Epidermal melanocyte (primary cell): Measurements from ENCODE around the gene FBN1.

ENCODE experiments used
- DNase-seq: peaks from one replicate; pipeline ENCODE4 v3.0.0; 2011; ENCODE audit warnings: low spot score; ENCODE audit not compliant: insufficient read length

FBN1 gene

GRCh38 chr15:48623456-48623855 lies 22.1 kb downstream of the FBN1 start:
- DNase-seq: no peak

GRCh38 chr15:48622237-48622636 lies 23.3 kb downstream of the FBN1 start:
- DNase-seq: no peak

- DNase-seq: no peak
Measured at GRCh38 chr15:48619446-48619845, 26.1 kb downstream of the FBN1 start.

- no peak for DNase-seq
Measured at GRCh38 chr15:48617619-48618018, 27.9 kb downstream of the FBN1 start.

- no peak for DNase-seq
Measured at GRCh38 chr15:48616216-48616615, 29.3 kb downstream of the FBN1 start.

GRCh38 chr15:48614051-48614450 lies 31.5 kb downstream of the FBN1 start:
- no peak for DNase-seq

GRCh38 chr15:48609486-48609885 lies 36.0 kb downstream of the FBN1 start:
- no peak for DNase-seq

- DNase-seq: no peak
Measured at GRCh38 chr15:48607846-48608245, 37.7 kb downstream of the FBN1 start.

- DNase-seq: no peak
Measured at GRCh38 chr15:48604567-48604966, 40.9 kb downstream of the FBN1 start.

GRCh38 chr15:48603922-48604321 lies 41.6 kb downstream of the FBN1 start:
- DNase-seq: no peak

GRCh38 chr15:48603123-48603500 lies 42.4 kb downstream of the FBN1 start:
- no peak for DNase-seq

- DNase-seq: peak; percentile 25
Measured at GRCh38 chr15:48602358-48603122, 43.0 kb downstream of the FBN1 start.

GRCh38 chr15:48601095-48601494 lies 44.4 kb downstream of the FBN1 start:
- DNase-seq: no peak

- DNase-seq: peak; percentile 20
Measured at GRCh38 chr15:48596841-48597240, 48.7 kb downstream of the FBN1 start.

- no peak for DNase-seq
Measured at GRCh38 chr15:48596415-48596814, 49.1 kb downstream of the FBN1 start.

- no peak for DNase-seq
Measured at GRCh38 chr15:48595981-48596380, 49.5 kb downstream of the FBN1 start.

GRCh38 chr15:48592933-48593332 lies 52.6 kb downstream of the FBN1 start:
- DNase-seq: no peak

GRCh38 chr15:48592221-48592731 lies 53.2 kb downstream of the FBN1 start:
- DNase-seq: no peak

- DNase-seq: no peak
Measured at GRCh38 chr15:48590723-48591122, 54.8 kb downstream of the FBN1 start.

- no peak for DNase-seq
Measured at GRCh38 chr15:48584812-48585563, 60.5 kb downstream of the FBN1 start.

- DNase-seq: no peak
Measured at GRCh38 chr15:48584090-48584811, 61.3 kb downstream of the FBN1 start.
